Vagina (tissue), 2 donors: ENCODE data around the gene TOR1AIP1. TPM values are rescaled to one million over a fixed set of nuclear protein-coding genes. Genes with fewer than 3 reads are reported as not detected.

Source experiments
- DNase-seq, 2 donors: peaks; one replicate each; pipeline ENCODE4 v3.0.0-alpha.2; 2017; ENCODE audit errors: extremely low spot score in 2 of 2
- H3K27ac ChIP-seq: fragments of 200-600 bp; sonication (generic); one replicate; pipeline ENCODE4 v1.5.1; 2019
- H3K27me3 ChIP-seq: fragments of 200-600 bp; sonication (generic); one replicate; pipeline ENCODE4 v1.5.1; 2019
- H3K36me3 ChIP-seq, 2 donors: fragments of 200-600 bp; sonication (generic); one replicate each; pipeline ENCODE4 v1.5.1; 2017 to 2019
- H3K4me1 ChIP-seq: fragments of 200-600 bp; sonication (generic); one replicate; pipeline ENCODE4 v1.5.1; 2019
- H3K4me3 ChIP-seq, 2 donors: fragments of 200-600 bp; sonication (generic); 1 replicate in 1 of 2; 2 replicates in 1 of 2; pipeline ENCODE4 v1.5.1; 2016 to 2019
- H3K9me3 ChIP-seq: fragments of 200-600 bp; sonication (generic); one replicate; pipeline ENCODE4 v1.5.1; 2019
- POLR2A ChIP-seq, 2 donors: fragments of 450-650 bp; IDR thresholded peaks; one replicate each; pipeline ENCODE4 v1.6.1; 2017; ENCODE audit warnings: antibody characterized with exemption in 2 of 2, mild to moderate bottlenecking in 2 of 2, moderate library complexity in 2 of 2
- POLR2AphosphoS5 ChIP-seq, 2 donors: sonication (generic); formaldehyde crosslinking; IDR thresholded peaks; one replicate each; pipeline ENCODE4 v1.9.0; 2017; ENCODE audit warnings: antibody characterized with exemption in 2 of 2, mild to moderate bottlenecking in 2 of 2, low read depth in 1 of 2; ENCODE audit not compliant: insufficient read depth in 1 of 2
- intact Hi-C: fragments of 100-400 bp; cut with DNase I; formaldehyde crosslinking; loops from one replicate; pipeline ENCODE4 v1.15.1; 2023
- total RNA-seq: library from RNA; depleted of rRNA; stranded (reverse); fragments of >200 nt; gene quantifications from one replicate; pipeline ENCODE4 v1.2.3, GENCODE V29; 2016
- TF ChIP-seq, protein P1 (sequence below), 3 experiments: fragments of 450-650 bp in 2 of 3; fragments of 200-600 bp in 1 of 3; sonication (generic) in 1 of 3; IDR thresholded peaks; one replicate each; pipeline ENCODE4 v1.5.1; 2017 to 2019; ENCODE audit warnings: antibody characterized with exemption in 3 of 3, mild to moderate bottlenecking in 2 of 3, moderate library complexity in 2 of 3

The TOR1AIP1 gene
- total RNA-seq, 1 donor from 2014 or later = 45.9 TPM

GRCh38 chr1:179938752-179939151 is 56.7 kb downstream of the TOR1AIP1 start:
- H3K4me1 ChIP-seq = no peaks in the 10 kb centered on the region
- no peaks in the 10 kb centered on the region for H3K9me3 ChIP-seq
- no peak overlapping the region for H3K4me3 ChIP-seq
- no peak overlapping the region for H3K27ac ChIP-seq
- H3K36me3 ChIP-seq = no peaks in the 10 kb centered on the region
- no peaks in the 10 kb centered on the region for H3K27me3 ChIP-seq
- no peak for DNase-seq
- TF ChIP-seq POLR2A (IDR thresholded peaks at IDR 0.05) = no peak
- TF ChIP-seq, protein P1, sequence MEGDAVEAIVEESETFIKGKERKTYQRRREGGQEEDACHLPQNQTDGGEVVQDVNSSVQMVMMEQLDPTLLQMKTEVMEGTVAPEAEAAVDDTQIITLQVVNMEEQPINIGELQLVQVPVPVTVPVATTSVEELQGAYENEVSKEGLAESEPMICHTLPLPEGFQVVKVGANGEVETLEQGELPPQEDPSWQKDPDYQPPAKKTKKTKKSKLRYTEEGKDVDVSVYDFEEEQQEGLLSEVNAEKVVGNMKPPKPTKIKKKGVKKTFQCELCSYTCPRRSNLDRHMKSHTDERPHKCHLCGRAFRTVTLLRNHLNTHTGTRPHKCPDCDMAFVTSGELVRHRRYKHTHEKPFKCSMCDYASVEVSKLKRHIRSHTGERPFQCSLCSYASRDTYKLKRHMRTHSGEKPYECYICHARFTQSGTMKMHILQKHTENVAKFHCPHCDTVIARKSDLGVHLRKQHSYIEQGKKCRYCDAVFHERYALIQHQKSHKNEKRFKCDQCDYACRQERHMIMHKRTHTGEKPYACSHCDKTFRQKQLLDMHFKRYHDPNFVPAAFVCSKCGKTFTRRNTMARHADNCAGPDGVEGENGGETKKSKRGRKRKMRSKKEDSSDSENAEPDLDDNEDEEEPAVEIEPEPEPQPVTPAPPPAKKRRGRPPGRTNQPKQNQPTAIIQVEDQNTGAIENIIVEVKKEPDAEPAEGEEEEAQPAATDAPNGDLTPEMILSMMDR (IDR thresholded peaks at IDR 0.05) = no peak
- no peak for TF ChIP-seq POLR2AphosphoS5 (IDR thresholded peaks at IDR 0.05; ENCODE audit: insufficient read depth in 1 of 2, low read depth in 1 of 2)
- intact Hi-C loops = no loop called here

DNA sequence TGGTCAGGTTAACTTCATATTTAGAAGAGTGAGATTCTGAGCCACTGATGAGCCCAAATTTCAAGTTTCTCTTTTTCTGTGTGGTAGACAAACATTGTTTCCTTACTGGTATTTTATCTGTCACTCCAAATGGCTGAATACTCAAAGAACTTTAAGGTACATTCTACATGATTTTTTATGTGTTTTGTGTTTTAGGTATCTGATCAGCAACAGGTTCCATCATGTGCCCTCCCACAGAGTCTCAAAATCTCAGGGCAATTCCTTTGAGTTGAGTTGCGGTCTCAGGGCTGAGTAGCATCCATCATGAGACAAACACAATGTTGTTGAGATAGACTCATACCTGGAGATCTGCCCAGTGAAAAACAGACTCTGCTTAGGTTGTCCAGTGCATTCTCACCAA is 57.9 kb downstream of the TOR1AIP1 start:
- TF ChIP-seq POLR2A (IDR thresholded peaks at IDR 0.05) (no peak), POLR2AphosphoS5 (IDR thresholded peaks at IDR 0.05; ENCODE audit: insufficient read depth in 1 of 2, low read depth in 1 of 2) (no peak)
- TF ChIP-seq, protein P1 (IDR thresholded peaks at IDR 0.05) = no peak
- Histone ChIP-seq H3K27ac (no peak overlapping the region), H3K9me3 (no peaks in the 10 kb centered on the region), H3K4me3 (no peak overlapping the region), H3K27me3 (no peaks in the 10 kb centered on the region), H3K4me1 (no peaks in the 10 kb centered on the region), H3K36me3 (no peaks in the 10 kb centered on the region)
- intact Hi-C loops = no loop called here
- DNase-seq = no peak

GRCh38 chr1:179941454-179941853 is 59.4 kb downstream of the TOR1AIP1 start:
- Histone ChIP-seq H3K27ac (no peak overlapping the region), H3K27me3 (no peaks in the 10 kb centered on the region), H3K4me3 (no peak overlapping the region), H3K4me1 (no peaks in the 10 kb centered on the region), H3K9me3 (no peaks in the 10 kb centered on the region), H3K36me3 (no peaks in the 10 kb centered on the region)
- intact Hi-C loops = no loop called here
- no peak for TF ChIP-seq POLR2A (IDR thresholded peaks at IDR 0.05)
- TF ChIP-seq, protein P1 (IDR thresholded peaks at IDR 0.05) = no peak
- no peak for TF ChIP-seq POLR2AphosphoS5 (IDR thresholded peaks at IDR 0.05; ENCODE audit: insufficient read depth in 1 of 2, low read depth in 1 of 2)
- DNase-seq = no peak

- intact Hi-C loops = no loop called here
- Histone ChIP-seq H3K36me3 (no peaks in the 10 kb centered on the region), H3K4me3 (no peak overlapping the region), H3K27ac (no peak overlapping the region), H3K4me1 (peaks cover 12% of the 10 kb centered on the region), H3K9me3 (no peaks in the 10 kb centered on the region), H3K27me3 (no peaks in the 10 kb centered on the region)
- no peak for TF ChIP-seq POLR2AphosphoS5 (IDR thresholded peaks at IDR 0.05; ENCODE audit: insufficient read depth in 1 of 2, low read depth in 1 of 2)
- DNase-seq = no peak
These were observed 68.6 kb downstream of the TOR1AIP1 start for GRCh38 chr1:179950651-179951050.

DNA sequence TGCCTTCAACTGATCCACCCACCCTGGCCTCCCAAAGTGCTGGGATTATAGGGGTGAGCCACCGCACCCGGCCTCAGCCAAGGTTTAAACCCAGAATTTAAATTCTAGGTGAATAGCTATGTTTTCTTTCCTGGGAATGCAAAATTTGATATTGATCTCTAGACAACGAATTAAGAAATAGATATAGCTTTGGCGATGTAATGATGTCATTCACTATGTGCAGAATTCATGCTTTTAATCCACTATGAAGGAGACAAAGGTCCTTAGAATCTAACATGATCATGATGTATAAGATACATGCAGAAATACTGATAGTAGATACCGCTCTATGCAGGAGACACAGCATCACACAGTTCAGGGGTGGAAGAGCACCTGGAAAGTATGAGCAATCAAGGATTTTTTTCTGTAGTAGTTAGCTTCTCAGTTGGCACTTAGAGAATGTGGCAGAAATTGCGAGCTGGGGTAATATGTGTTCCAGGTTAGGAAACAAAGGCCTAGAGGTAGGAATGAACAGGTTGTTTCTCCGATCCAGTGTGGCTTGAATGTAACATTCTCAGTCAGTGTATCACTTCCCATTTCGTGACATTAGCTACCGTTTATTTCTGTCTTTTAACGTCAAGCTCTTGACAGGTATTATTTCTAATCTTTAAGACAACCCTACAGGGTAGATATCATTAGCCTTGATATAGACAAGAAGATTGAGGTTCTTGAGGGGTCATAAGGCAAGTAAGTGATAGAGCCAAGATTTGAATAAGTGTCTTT is 69.5 kb downstream of the TOR1AIP1 start:
- intact Hi-C loops = no loop called here
- TF ChIP-seq, protein P1 (IDR thresholded peaks at IDR 0.05) = no peak
- TF ChIP-seq POLR2AphosphoS5 (IDR thresholded peaks at IDR 0.05; ENCODE audit: insufficient read depth in 1 of 2, low read depth in 1 of 2) = no peak
- TF ChIP-seq POLR2A (IDR thresholded peaks at IDR 0.05) = no peak
- no peak for DNase-seq
- Histone ChIP-seq H3K4me3 (no peak overlapping the region), H3K9me3 (no peaks in the 10 kb centered on the region), H3K27me3 (no peaks in the 10 kb centered on the region), H3K27ac (no peak overlapping the region), H3K36me3 (no peaks in the 10 kb centered on the region), H3K4me1 (peaks cover 21% of the 10 kb centered on the region)
